Keratinocyte (primary cell): ENCODE measurements around the gene CD274. TPM values are rescaled to one million over a fixed set of nuclear protein-coding genes. Genes with fewer than 3 reads are reported as not detected.
A peak's percentile ranks its signal among the peaks of the same experiment; 100 is the strongest.

Experiments
- DNase-seq: peaks from one replicate; pipeline ENCODE4 v3.0.0-alpha.2; 2011; ENCODE audit warnings: low read depth, missing footprints, low spot score
- FAIRE-seq: peaks from 2 replicates; lab custom pipeline; 2011; peaks lifted over from hg19 to GRCh38; lab: Jason Lieb, UNC
- H2AFZ ChIP-seq: 2 replicates; pipeline ENCODE4 v1.6.0; 2012; ENCODE audit warnings: low read length, control low read depth, inconsistent platforms; ENCODE audit not compliant: control insufficient read depth
- H3K27ac ChIP-seq: 2 replicates; pipeline ENCODE4 v1.5.1; 2011; ENCODE audit warnings: low read length; ENCODE audit not compliant: control insufficient read depth, insufficient read depth
- H3K27me3 ChIP-seq: 3 replicates; pipeline ENCODE4 v1.6.0; 2011; ENCODE audit warnings: low read length; ENCODE audit not compliant: control insufficient read depth, insufficient read depth; ENCODE audit errors: extremely low read depth
- H3K36me3 ChIP-seq, 2 experiments: 2 replicates in 1 of 2; 3 replicates in 1 of 2; pipeline ENCODE4 v1.5.1; 2011; ENCODE audit warnings: low read length in 2 of 2, mild to moderate bottlenecking in 1 of 2; ENCODE audit not compliant: control insufficient read depth in 2 of 2, insufficient read depth in 2 of 2; ENCODE audit errors: extremely low read depth in 1 of 2
- H3K4me1 ChIP-seq: 3 replicates; pipeline ENCODE4 v1.5.1; 2011; ENCODE audit warnings: low read length; ENCODE audit not compliant: control insufficient read depth, insufficient read depth; ENCODE audit errors: extremely low read depth
- H3K4me2 ChIP-seq: 3 replicates; pipeline ENCODE4 v1.6.0; 2011; ENCODE audit warnings: low read depth, low read length; ENCODE audit not compliant: control insufficient read depth, insufficient read depth; ENCODE audit errors: extremely low read depth
- H3K4me3 ChIP-seq, 3 experiments: fragments of 200-600 bp in 1 of 3; sonication (generic) in 1 of 3; 2 replicates in 2 of 3; 3 replicates in 1 of 3; pipeline ENCODE4 v1.5.1; 2011 to 2016; ENCODE audit warnings: low read length in 3 of 3, mild to moderate bottlenecking in 3 of 3, control low read depth in 2 of 3, inconsistent platforms in 1 of 3, low read depth in 1 of 3, mixed read lengths in 1 of 3, mixed run types in 1 of 3, moderate library complexity in 1 of 3; ENCODE audit not compliant: control insufficient read depth in 2 of 3, insufficient read depth in 2 of 3; ENCODE audit errors: extremely low read depth in 1 of 3
- H3K79me2 ChIP-seq: 2 replicates; pipeline ENCODE4 v1.6.0; 2012; ENCODE audit warnings: low read length; ENCODE audit not compliant: control insufficient read depth, insufficient read depth
- H3K9ac ChIP-seq: 3 replicates; pipeline ENCODE4 v1.6.0; 2011; ENCODE audit warnings: low read length; ENCODE audit not compliant: control insufficient read depth, insufficient read depth; ENCODE audit errors: extremely low read depth
- H3K9me1 ChIP-seq: 3 replicates; pipeline ENCODE4 v1.6.0; 2011; ENCODE audit warnings: low read length; ENCODE audit not compliant: control insufficient read depth, insufficient read depth; ENCODE audit errors: extremely low read depth
- H3K9me3 ChIP-seq: 2 replicates; pipeline ENCODE4 v1.5.1; 2012; ENCODE audit warnings: low read depth, low read length; ENCODE audit not compliant: control insufficient read depth
- H4K20me1 ChIP-seq: 3 replicates; pipeline ENCODE4 v1.6.0; 2011; ENCODE audit warnings: low read length; ENCODE audit not compliant: control insufficient read depth, insufficient read depth; ENCODE audit errors: extremely low read depth
- CTCF ChIP-seq, 3 experiments: IDR thresholded peaks in 1 of 3; conservative IDR thresholded peaks in 1 of 3; optimal IDR thresholded peaks in 1 of 3; 2 replicates in 2 of 3; 3 replicates in 1 of 3; pipeline versions ENCODE3 to v1.5.1; 2011; ENCODE audit warnings: low read length in 3 of 3, mild to moderate bottlenecking in 3 of 3, moderate library complexity in 2 of 3, control low read depth in 1 of 3, inconsistent platforms in 1 of 3; ENCODE audit not compliant: insufficient read depth in 2 of 3; ENCODE audit errors: extremely low read depth in 1 of 3
- EZH2 ChIP-seq: IDR thresholded peaks from one replicate; pipeline ENCODE4 v1.6.1; 2012; ENCODE audit warnings: inconsistent platforms, mild to moderate bottlenecking, low read length, moderate library complexity
- dilution Hi-C: fragments of 300-500 bp; cut with MboI; formaldehyde crosslinking; loops from one replicate; pipeline ENCODE4 v1.7.0; 2020; ENCODE audit warnings: low sequenced_read_pairs; ENCODE audit not compliant: extremely low pct_ligation_motif_present
- polyA plus RNA-seq, 5 experiments: library from polyadenylated mRNA; depleted of rRNA in 3 of 5; stranded (reverse) in 3 of 5; stranded (forward) in 1 of 5; unstranded in 1 of 5; fragments of >200 nt; gene quantifications; 1 replicate in 1 of 5; 2 replicates in 3 of 5; 3 replicates in 1 of 5; pipeline versions ENCODE4 v1.2.1 to v1.2.3, GENCODE V29; 2011 to 2012; ENCODE audit warnings: missing spikeins in 2 of 5, low read depth in 1 of 5, low replicate concordance in 1 of 5

CD274 gene
- polyA plus RNA-seq, 1 donor (not counting 4 experiments of a cell fraction or from before 2014, with no cell fraction given): 36.3 TPM

GRCh38 chr9:5453004-5453403 is 2.7 kb downstream of the CD274 start:
- DNase-seq (no peak), FAIRE-seq (no peak)
- Histone ChIP-seq H4K20me1 (no peaks in the 10 kb centered on the region), H3K4me2 (peak overlapping the region; percentile 99), H3K9me1 (no peaks in the 10 kb centered on the region), H3K9ac (peak overlapping the region; percentile 13), H3K79me2 (peaks cover 84% of the 10 kb centered on the region), H3K9me3 (no peaks in the 10 kb centered on the region), H3K4me3 (peak overlapping the region in 2 of 3 experiments; percentile 56 to 70), H2AFZ (no peak overlapping the region), H3K27me3 (no peaks in the 10 kb centered on the region), H3K4me1 (peaks cover 52% of the 10 kb centered on the region), H3K27ac (peak overlapping the region; percentile 50), H3K36me3 (peaks cover 3 to 6% of the 10 kb centered on the region in 2 experiments)
- TF ChIP-seq EZH2: no peak
- TF ChIP-seq CTCF (optimal IDR thresholded peaks at IDR 0.05 in 1 of 3, IDR thresholded peaks at IDR 0.05 in 1 of 3, conservative IDR thresholded peaks at IDR 0.05 in 1 of 3; ENCODE audit: extremely low read depth in 1 of 3, insufficient read depth in 2 of 3, low read length in 3 of 3): no peak
- dilution Hi-C loops: no loop called here

GRCh38 chr9:5453673-5454072 is 3.3 kb downstream of the CD274 start:
- Histone ChIP-seq H3K27ac (peak overlapping the region; percentile 50), H3K4me1 (peaks cover 47% of the 10 kb centered on the region), H2AFZ (no peak overlapping the region), H3K36me3 (peaks cover 5 to 11% of the 10 kb centered on the region in 2 experiments), H3K4me3 (peak overlapping the region in 2 of 3 experiments; percentile 56 to 70), H4K20me1 (no peaks in the 10 kb centered on the region), H3K9ac (peak overlapping the region; percentile 13), H3K9me1 (no peaks in the 10 kb centered on the region), H3K79me2 (peaks cover 90% of the 10 kb centered on the region), H3K4me2 (peak overlapping the region; percentile 99), H3K27me3 (no peaks in the 10 kb centered on the region), H3K9me3 (no peaks in the 10 kb centered on the region)
- dilution Hi-C loops: no loop called here
- TF ChIP-seq CTCF (optimal IDR thresholded peaks at IDR 0.05 in 1 of 3, IDR thresholded peaks at IDR 0.05 in 1 of 3, conservative IDR thresholded peaks at IDR 0.05 in 1 of 3; ENCODE audit: extremely low read depth in 1 of 3, insufficient read depth in 2 of 3, low read length in 3 of 3) (no peak), EZH2 (no peak)
- DNase-seq (no peak), FAIRE-seq (no peak)
